Heart left ventricle (tissue), 13 donors: ENCODE data around the gene TEX261.

Experiments
- CTCF ChIP-seq, 12 donors: fragments of 200-600 bp; sonication (generic) in 4 of 12; IDR thresholded peaks; one replicate each; pipeline versions ENCODE4 v1.5.0 to v1.8.0; 2018 to 2022; ENCODE audit warnings: antibody characterized with exemption in 12 of 12, mild to moderate bottlenecking in 5 of 12
- POLR2A ChIP-seq, 2 donors: fragments of 450-650 bp; IDR thresholded peaks; one replicate each; pipeline ENCODE4 v1.6.1; 2017; ENCODE audit warnings: antibody characterized with exemption in 2 of 2, mild to moderate bottlenecking in 2 of 2, moderate library complexity in 2 of 2
- donor health status: ischemic (EF 13 %, LVEDD 7.1; RV severe dilation, severe dysfunction).
- donor health status: DM: no; HTN: yes; CAD: no.
- donor health status: DM: no; HTN: no; CAD: no.
- donor health status: ischemic (EF 25% LVEDD 6.9; RV normal size, moderate dysfunction).
- donor health status: ischemic (EF 25% LVEDD 5.7; RV mildly dilated, moderate dysfunction).
- donor health status: ischemic (EF 35%, LVEDD 5.7; RV mildly dilated, moderate dysfunction).
- donor health status: nonischemic (EF 11% LVEDD 7.7; RV severe dilation, severe dysfunction).
- donor health status: DM: yes; HTN: yes; CAD: no.
- donor health status: PGD.
- donor health status: ischemic (EF 29% LVEDD 5.4; RV normal size, mild dysfunction).
- donor health status: nonischemic (EF 23%, LVEDD 6.1; RV moderate dilation, normal function).

GRCh38 chr2:70990216-70990615, 4.5 kb downstream of the TEX261 start:
- TF ChIP-seq CTCF (IDR thresholded peaks at IDR 0.05) (no peak), POLR2A (IDR thresholded peaks at IDR 0.05) (no peak)
